ENCODE results near the gene AIPL1. TPM values are rescaled to one million over a fixed set of nuclear protein-coding genes. Genes with fewer than 3 reads are reported as not detected.
A peak's percentile ranks its signal among the peaks of the same experiment; 100 is the strongest.

The AIPL1 gene
- total and polyA plus RNA-seq, 2 donors from 2014 or later: not detected

DNA sequence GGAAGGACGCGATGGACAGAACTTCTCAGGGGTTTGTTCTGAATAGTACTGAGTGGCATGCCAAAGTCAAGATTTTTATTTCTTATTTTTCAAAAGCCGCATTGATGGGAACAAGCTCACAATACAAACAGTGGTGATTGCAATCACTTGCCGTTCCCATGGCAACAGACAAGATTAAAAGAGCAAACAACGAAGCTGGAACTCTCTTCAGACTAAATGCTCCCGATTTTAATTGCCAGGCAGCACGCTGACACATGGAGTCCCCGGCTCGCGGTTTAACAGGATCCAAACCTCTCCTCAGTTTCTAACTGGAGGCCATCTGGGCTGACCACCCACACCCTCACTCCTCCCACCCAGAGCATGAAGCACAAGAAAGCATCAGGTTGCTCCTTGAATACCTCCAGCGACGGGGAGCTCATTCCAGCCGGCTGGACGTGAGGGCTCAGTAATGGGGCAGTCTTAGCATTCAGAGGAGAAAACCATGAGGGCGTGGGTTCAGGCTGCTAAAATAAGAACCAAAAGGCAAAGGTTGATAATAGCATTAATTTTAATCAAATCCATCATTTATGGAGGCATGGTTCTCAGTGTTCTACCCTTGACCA is 41.5 kb downstream of the AIPL1 start:
- Histone ChIP-seq H3K4me1 (ENCODE audit: control insufficient read depth in 2 of 3, insufficient read depth in 2 of 3, low read depth in 1 of 3, low read length in 3 of 3) (no peaks in the 10 kb centered on the region), H3K27ac (ENCODE audit: low read depth in 2 of 2, low read length in 2 of 2) (no peak overlapping the region), H3K9me3 (ENCODE audit: control insufficient read depth in 2 of 3, insufficient read depth in 1 of 3, low read length in 3 of 3) (no peaks in the 10 kb centered on the region), H3K36me3 (ENCODE audit: control insufficient read depth in 2 of 3, insufficient read depth in 3 of 3, low read length in 3 of 3) (no peaks in the 10 kb centered on the region), H3K27me3 (ENCODE audit: control insufficient read depth, insufficient read depth, low read length) (no peaks in the 10 kb centered on the region), H3K9ac (ENCODE audit: low read length in 3 of 3) (no peak overlapping the region), H3K4me3 (ENCODE audit: low read length in 3 of 3) (no peak overlapping the region)
- FAIRE-seq (no peak), DNase-seq (peak in 1 of 5 donors; percentile 12)
- intact Hi-C loops (cut with DNase I): no loop called here
- TF ChIP-seq, protein P1, sequence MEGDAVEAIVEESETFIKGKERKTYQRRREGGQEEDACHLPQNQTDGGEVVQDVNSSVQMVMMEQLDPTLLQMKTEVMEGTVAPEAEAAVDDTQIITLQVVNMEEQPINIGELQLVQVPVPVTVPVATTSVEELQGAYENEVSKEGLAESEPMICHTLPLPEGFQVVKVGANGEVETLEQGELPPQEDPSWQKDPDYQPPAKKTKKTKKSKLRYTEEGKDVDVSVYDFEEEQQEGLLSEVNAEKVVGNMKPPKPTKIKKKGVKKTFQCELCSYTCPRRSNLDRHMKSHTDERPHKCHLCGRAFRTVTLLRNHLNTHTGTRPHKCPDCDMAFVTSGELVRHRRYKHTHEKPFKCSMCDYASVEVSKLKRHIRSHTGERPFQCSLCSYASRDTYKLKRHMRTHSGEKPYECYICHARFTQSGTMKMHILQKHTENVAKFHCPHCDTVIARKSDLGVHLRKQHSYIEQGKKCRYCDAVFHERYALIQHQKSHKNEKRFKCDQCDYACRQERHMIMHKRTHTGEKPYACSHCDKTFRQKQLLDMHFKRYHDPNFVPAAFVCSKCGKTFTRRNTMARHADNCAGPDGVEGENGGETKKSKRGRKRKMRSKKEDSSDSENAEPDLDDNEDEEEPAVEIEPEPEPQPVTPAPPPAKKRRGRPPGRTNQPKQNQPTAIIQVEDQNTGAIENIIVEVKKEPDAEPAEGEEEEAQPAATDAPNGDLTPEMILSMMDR (IDR thresholded peaks at IDR 0.05; ENCODE audit: borderline replicate concordance, extremely low read depth, insufficient read depth): no peak

GRCh38 chr17:6392609-6393350 is 42.1 kb downstream of the AIPL1 start:
- intact Hi-C loops (cut with DNase I): no loop called here
- H3K36me3 ChIP-seq (ENCODE audit: control insufficient read depth in 2 of 3, insufficient read depth in 3 of 3, low read length in 3 of 3): no peaks in the 10 kb centered on the region

GRCh38 chr17:6388416-6388815 is 46.5 kb downstream of the AIPL1 start:
- no peak for FAIRE-seq
- intact Hi-C loops (cut with DNase I): no loop called here
- no peak for DNase-seq

More at GRCh38 chr17:6392609-6393350, 42.1 kb downstream of the AIPL1 start:
- Histone ChIP-seq H3K27ac (ENCODE audit: low read depth in 2 of 2, low read length in 2 of 2) (no peak overlapping the region), H3K27me3 (ENCODE audit: control insufficient read depth, insufficient read depth, low read length) (no peaks in the 10 kb centered on the region), H3K9me3 (ENCODE audit: control insufficient read depth in 2 of 3, insufficient read depth in 1 of 3, low read length in 3 of 3) (no peaks in the 10 kb centered on the region), H3K4me1 (ENCODE audit: control insufficient read depth in 2 of 3, insufficient read depth in 2 of 3, low read depth in 1 of 3, low read length in 3 of 3) (no peaks in the 10 kb centered on the region), H3K9ac (ENCODE audit: low read length in 3 of 3) (no peak overlapping the region), H3K4me3 (ENCODE audit: low read length in 3 of 3) (no peak overlapping the region)
- peak in 2 of 5 donors; percentile 13 to 39 for DNase-seq
- TF ChIP-seq, protein P1 (IDR thresholded peaks at IDR 0.05; ENCODE audit: borderline replicate concordance, extremely low read depth, insufficient read depth): no peak
- no peak for FAIRE-seq

More at GRCh38 chr17:6388416-6388815, 46.5 kb downstream of the AIPL1 start:
- TF ChIP-seq, protein P1 (IDR thresholded peaks at IDR 0.05; ENCODE audit: borderline replicate concordance, extremely low read depth, insufficient read depth): no peak
- Histone ChIP-seq H3K27me3 (ENCODE audit: control insufficient read depth, insufficient read depth, low read length) (no peaks in the 10 kb centered on the region), H3K9ac (ENCODE audit: low read length in 3 of 3) (no peak overlapping the region), H3K4me3 (ENCODE audit: low read length in 3 of 3) (no peak overlapping the region), H3K9me3 (ENCODE audit: control insufficient read depth in 2 of 3, insufficient read depth in 1 of 3, low read length in 3 of 3) (no peaks in the 10 kb centered on the region), H3K27ac (ENCODE audit: low read depth in 2 of 2, low read length in 2 of 2) (no peak overlapping the region), H3K36me3 (ENCODE audit: control insufficient read depth in 2 of 3, insufficient read depth in 3 of 3, low read length in 3 of 3) (no peaks in the 10 kb centered on the region), H3K4me1 (ENCODE audit: control insufficient read depth in 2 of 3, insufficient read depth in 2 of 3, low read depth in 1 of 3, low read length in 3 of 3) (no peaks in the 10 kb centered on the region)

All from kidney (tissue), 14 donors.